Thyroid gland (tissue), 4 donors: ENCODE measurements around the gene AGBL2.

Source experiments
- CTCF ChIP-seq, 6 experiments: fragments of 200-600 bp in 3 of 6; fragments of 450-650 bp in 3 of 6; sonication (generic) in 3 of 6; IDR thresholded peaks; one replicate each; pipeline ENCODE4 v1.5.1; 2016 to 2019; ENCODE audit warnings: antibody characterized with exemption in 6 of 6, mild to moderate bottlenecking in 2 of 6, inconsistent platforms in 1 of 6, moderate library complexity in 1 of 6
- POLR2A ChIP-seq, 2 donors: fragments of 450-650 bp; IDR thresholded peaks; one replicate each; pipeline ENCODE4 v1.6.1; 2017; ENCODE audit warnings: antibody characterized with exemption in 2 of 2, mild to moderate bottlenecking in 2 of 2, moderate library complexity in 1 of 2

- no peak for TF ChIP-seq CTCF (IDR thresholded peaks at IDR 0.05)
- no peak for TF ChIP-seq POLR2A (IDR thresholded peaks at IDR 0.05)
Measured at GRCh38 chr11:47626234-47626633, 88.9 kb downstream of the AGBL2 start.
